ENCODE data around the gene SLC25A21. TPM values are rescaled to one million over a fixed set of nuclear protein-coding genes. Genes with fewer than 3 reads are reported as not detected.
"Not testable (repeated sequence)": the region's sequence is repeated elsewhere in the genome, so short reads cannot be mapped to it uniquely, and the experiment has no call there.

SLC25A21 gene
- total RNA-seq, 1 donor from 2014 or later, result not detected

DNA sequence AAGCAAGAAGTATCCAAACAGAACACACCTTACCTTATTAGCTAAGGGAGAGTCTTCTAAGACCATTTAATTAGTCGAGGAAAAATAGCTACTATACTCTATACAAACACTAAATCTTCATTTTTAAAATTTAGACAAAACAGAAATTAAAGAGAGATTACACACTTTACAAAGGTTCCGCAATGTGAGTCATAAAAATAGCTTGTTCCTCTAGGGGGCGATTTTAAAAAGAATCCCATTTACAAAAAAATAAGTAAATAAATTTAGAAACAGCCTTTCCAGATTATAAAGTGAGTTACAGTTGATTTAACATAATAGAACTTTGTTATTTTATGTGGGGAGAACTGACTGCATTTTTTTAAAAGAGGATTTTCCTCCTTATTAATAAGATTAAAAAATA, 309.1 kb downstream of the SLC25A21 start:
- ChIA-PET POLR2A (no interaction called here), CTCF (no interaction called here)
- ATAC-seq (ENCODE audit: low read depth) (no peak), DNase-seq (no peak)
- no peak overlapping the region for H3K27ac Mint-ChIP-seq
- no peaks in the 10 kb centered on the region for H3K27me3 Mint-ChIP-seq
- intact Hi-C loops (cut with micrococcal nuclease), result no loop called here
- H3K4me3 Mint-ChIP-seq, result no peak overlapping the region
- no peaks in the 10 kb centered on the region for H3K36me3 Mint-ChIP-seq (ENCODE audit: low read depth)
- no peak for TF ChIP-seq CTCF (IDR thresholded peaks at IDR 0.05)
- H3K4me1 Mint-ChIP-seq, result no peaks in the 10 kb centered on the region
- H3K9me3 Mint-ChIP-seq, result peaks cover 3% of the 10 kb centered on the region

DNA sequence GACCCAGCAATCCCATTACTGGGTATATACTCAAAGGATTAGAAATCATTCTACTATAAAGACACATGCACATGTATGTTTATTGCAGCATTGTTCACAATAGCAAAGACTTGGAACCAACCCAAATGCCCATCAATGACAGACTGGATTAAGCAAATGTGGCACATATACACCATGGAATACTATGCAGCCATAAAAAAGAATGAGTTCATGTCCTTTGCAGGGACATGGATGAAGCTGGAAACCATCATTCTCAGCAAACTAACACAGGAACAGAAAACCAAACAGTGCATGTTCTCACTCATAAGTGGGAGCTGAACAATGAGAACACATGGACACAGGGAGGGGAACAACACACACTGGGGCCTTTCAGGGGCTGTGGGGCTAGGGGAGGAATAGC, 310.2 kb downstream of the SLC25A21 start:
- H3K4me3 Mint-ChIP-seq; intact Hi-C loops (cut with micrococcal nuclease); POLR2A ChIA-PET; H3K27ac Mint-ChIP-seq; ATAC-seq (ENCODE audit: low read depth); H3K27me3 Mint-ChIP-seq; H3K9me3 Mint-ChIP-seq; H3K4me1 Mint-ChIP-seq; CTCF ChIA-PET; DNase-seq; H3K36me3 Mint-ChIP-seq (ENCODE audit: low read depth): not testable (repeated sequence)

- Mint-ChIP-seq H3K9me3 (peaks cover 3% of the 10 kb centered on the region), H3K27ac (no peak overlapping the region), H3K27me3 (no peaks in the 10 kb centered on the region), H3K36me3 (ENCODE audit: low read depth) (no peaks in the 10 kb centered on the region), H3K4me1 (no peaks in the 10 kb centered on the region), H3K4me3 (no peak overlapping the region)
- ATAC-seq (ENCODE audit: low read depth) (no peak), DNase-seq (no peak)
- TF ChIP-seq CTCF (IDR thresholded peaks at IDR 0.05), result no peak
- ChIA-PET CTCF (no interaction called here), POLR2A (no interaction called here)
- intact Hi-C loops (cut with micrococcal nuclease), result no loop called here
Observed at GRCh38 chr14:36860831-36861230, 311.6 kb downstream of the SLC25A21 start.

DNA sequence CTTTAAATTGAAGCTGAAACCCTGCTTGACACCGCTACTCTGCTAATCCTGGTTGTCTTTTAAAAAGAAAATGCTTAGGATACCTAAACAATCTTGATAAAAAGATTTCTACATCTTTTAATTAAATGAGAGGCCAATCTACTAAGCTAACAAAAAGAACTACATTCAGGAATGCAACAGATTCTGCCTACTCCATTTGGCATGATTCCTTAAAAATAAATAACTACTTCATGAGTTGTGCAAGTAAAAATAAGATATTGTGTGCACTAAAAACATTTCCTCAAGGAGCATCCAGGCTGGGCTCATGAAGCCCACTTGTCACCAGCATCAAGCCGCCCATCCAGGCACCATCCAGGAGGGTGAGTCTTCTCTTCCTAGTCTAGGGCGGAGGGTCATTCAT, 313.3 kb downstream of the SLC25A21 start:
- H3K36me3 Mint-ChIP-seq (ENCODE audit: low read depth), result no peaks in the 10 kb centered on the region
- intact Hi-C loops (cut with micrococcal nuclease), result no loop called here

DNA sequence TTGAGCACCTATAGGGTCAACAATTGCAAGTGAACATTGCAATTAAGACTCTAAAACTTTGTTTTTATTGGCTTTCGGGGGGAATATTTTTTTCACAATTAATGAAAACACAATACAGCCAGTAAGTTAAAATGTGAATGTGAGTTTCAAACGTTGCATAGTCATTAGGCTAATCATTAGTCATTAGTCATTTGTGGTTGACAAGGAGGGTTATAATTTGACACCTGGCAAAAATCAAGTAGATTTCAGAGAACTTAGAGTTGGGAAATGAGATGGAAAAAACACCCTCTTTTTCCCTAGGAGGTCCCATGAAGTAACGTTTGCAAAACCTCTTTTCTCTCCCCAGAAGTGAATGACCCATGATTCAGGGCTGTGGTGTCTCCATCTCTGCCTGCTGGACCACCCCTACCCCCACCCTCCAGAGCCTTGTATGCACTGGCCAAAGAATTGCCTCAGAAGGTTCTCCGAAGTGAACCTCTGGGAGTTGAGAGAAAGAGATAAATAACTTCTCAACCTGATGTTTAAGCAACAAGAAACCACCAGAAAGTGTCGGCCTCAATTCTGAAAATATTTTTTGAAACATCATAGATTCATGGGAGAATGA, 314.5 kb downstream of the SLC25A21 start:
- intact Hi-C loops (cut with micrococcal nuclease), result no loop called here

More for the DNA sequence above, 313.3 kb downstream of the SLC25A21 start:
- H3K4me3 Mint-ChIP-seq, result no peak overlapping the region
- no peak for TF ChIP-seq CTCF (IDR thresholded peaks at IDR 0.05)
- ChIA-PET CTCF (no interaction called here), POLR2A (no interaction called here)
- DNase-seq (no peak), ATAC-seq (ENCODE audit: low read depth) (no peak)
- no peaks in the 10 kb centered on the region for H3K27me3 Mint-ChIP-seq
- peaks cover 3% of the 10 kb centered on the region for H3K9me3 Mint-ChIP-seq
- H3K27ac Mint-ChIP-seq, result no peak overlapping the region
- H3K4me1 Mint-ChIP-seq, result no peaks in the 10 kb centered on the region

More for the DNA sequence above, 314.5 kb downstream of the SLC25A21 start:
- CTCF ChIA-PET, result no interaction called here
- DNase-seq (no peak), ATAC-seq (ENCODE audit: low read depth) (no peak)
- H3K36me3 Mint-ChIP-seq (ENCODE audit: low read depth), result no peaks in the 10 kb centered on the region
- TF ChIP-seq CTCF (IDR thresholded peaks at IDR 0.05), result no peak
- no peak overlapping the region for H3K4me3 Mint-ChIP-seq
- no peak overlapping the region for H3K27ac Mint-ChIP-seq
- POLR2A ChIA-PET, result no interaction called here
- peaks cover 3% of the 10 kb centered on the region for H3K9me3 Mint-ChIP-seq
- no peaks in the 10 kb centered on the region for H3K4me1 Mint-ChIP-seq
- H3K27me3 Mint-ChIP-seq, result no peaks in the 10 kb centered on the region

Measured in activated B cell treated with CpG ODN at 0.5 μM for 24 hours (primary cell).